ENCODE data around the gene ARHGEF37. TPM values are rescaled to one million over a fixed set of nuclear protein-coding genes. Genes with fewer than 3 reads are reported as not detected.
"Not testable (repeated sequence)": the region's sequence is repeated elsewhere in the genome, so short reads cannot be mapped to it uniquely, and the experiment has no call there.

ARHGEF37 gene
- polyA plus RNA-seq, 10 donors = 3.5 to 6.1 (median 4.5) TPM

DNA sequence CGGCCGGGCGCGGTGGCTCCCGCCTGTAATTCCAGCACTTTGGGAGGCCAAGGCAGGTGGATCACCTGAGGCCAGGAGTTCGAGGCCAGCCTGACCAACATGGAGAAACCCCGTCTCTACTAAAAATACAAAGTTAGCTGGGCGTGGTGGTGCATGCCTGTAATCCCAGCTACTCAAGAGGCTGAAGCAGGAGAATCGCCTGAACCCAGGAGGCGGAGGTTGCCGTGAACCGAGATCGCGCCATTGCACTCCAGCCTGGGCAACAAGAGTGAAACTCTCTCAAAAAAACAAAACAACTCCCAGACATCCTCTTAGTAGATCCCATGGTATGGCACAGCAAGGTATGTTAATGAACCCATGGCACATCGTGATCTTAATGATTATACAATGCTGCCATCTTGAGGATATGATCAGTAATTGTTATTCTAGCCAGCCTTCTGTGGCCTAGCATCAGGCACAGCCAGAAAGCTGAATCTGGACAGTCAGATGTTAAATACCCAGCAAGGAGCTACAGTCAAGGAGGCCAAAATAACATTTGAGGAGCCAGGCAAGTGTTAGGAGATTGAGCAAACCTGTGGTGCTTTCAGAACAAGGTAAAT is 16.7 kb upstream of the ARHGEF37 start:
- DNase-seq = peak; percentile 67 to 82 (median 67)

DNA sequence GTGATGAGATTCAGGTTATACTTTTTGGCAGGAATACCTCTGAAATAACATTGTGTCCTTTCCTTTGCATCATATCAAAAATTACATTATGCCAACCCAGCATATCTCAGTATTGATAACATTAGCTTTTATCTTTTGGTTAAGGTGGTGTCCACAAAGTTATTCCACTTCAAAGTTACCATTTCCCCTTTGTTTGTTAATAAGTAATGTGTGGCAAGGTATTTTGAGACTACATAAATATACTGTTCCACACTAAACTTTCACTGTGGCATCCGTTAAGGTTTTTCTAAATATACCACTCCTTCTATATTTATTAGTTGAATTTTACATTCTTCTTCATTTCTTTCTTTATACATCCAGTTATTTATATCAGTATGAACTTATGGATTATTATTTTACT is 14.1 kb upstream of the ARHGEF37 start:
- no peak for DNase-seq

DNA sequence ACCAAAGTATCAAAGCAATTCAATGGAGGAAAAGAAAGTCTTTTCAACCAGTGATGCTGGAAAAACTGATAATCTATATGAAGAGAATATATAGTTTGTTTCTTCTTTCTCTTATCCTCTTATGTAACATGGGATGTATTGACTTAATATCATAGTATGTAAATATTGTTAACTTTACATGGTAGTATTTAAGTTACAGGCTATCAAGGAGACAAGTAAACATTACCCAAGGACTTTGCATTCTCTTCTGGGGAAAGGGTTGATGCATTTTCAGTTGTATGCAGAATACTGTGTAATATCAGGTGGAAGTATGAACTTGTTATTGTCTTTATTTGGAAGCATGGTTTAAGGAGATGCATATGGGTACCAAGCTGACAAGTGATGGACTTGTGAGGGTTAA is 9.1 kb upstream of the ARHGEF37 start:
- DNase-seq = no peak

DNA sequence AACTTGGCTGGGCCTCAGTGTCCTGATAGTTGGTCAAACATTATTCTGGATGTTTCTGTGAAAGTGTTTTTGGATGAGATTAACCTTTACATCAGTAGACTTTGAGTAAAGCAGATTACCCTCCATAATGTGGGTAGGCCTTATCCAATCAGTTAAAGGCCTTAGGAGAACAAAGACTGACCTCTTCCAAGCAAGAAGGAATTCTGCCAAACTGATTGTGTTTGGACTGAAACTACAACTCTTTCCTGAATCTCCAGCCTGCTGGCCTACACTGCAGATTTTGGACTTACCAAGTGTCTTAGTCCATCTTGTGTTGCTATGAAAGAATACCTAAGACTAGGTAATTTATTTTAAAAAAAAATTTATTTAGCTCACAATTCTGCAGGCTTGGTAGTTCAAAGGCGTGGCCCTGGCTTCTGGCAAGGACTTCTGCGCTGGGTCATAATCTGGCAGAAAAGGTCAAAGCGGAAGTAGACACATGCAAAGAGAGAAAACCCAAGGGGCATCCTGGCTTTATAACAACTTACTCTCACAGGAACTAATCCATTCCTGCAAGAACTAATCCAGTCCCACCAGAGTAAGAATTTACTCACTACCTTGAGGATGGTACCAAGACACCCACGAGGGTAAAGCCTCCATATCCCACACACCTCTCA is 8.6 kb upstream of the ARHGEF37 start:
- DNase-seq = no peak

DNA sequence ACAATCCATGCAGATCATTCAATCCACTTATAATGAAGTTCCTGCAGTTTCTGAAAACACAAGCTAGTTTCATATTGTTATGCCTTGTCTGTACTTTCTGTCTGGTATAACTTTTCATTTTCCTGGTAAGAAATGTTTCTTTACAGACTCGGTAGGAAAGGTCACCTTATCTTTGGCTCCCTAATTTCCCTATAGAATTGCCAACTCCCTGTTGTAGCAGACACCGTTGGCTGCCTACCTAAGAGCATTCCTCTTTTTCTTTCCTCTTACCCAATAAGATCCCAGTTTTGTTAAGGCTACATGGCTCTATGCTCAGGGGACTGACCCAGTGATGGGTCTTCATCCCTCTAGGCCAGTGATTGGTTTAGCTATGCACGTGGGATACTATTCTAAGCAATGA is 6.2 kb upstream of the ARHGEF37 start:
- DNase-seq = no peak

DNA sequence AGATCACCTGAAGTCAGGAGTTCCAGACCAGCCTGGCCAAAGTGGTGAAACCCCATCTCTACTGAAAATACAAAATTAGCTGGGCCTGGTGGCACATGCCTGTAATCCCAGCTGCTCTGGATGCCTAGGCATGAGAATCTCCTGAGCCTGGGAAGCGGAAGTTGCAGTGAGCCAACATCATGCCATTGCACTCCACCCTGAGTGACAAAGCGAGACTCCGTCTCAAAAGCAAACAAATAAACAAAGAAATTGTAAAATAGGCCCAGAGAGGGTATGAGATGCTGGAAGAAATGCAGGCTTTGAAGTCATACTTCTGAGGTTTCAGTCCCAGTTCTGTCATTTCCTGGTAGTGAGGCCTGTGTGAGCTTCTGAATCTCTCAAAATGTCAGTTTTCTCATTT is 5.3 kb upstream of the ARHGEF37 start:
- no peak for DNase-seq

DNA sequence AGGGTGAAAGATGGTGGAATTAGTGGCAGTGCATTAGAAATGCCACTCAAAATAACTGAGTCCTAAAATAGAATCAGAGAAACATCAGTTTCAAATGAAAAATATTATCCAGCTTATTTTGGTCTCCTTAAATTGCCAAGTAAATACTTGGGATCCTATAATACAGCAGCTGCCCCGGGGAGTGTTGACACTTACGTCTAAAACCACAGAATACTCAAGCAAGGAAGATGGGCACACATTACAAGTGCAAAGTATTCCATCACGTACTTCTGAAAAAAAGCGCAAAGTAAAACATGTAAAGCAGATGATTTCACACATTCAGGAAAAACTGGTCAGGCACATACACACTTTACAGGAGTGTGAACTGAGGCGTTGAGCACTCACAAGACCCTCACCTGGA is 2.4 kb upstream of the ARHGEF37 start:
- no peak for DNase-seq

DNA sequence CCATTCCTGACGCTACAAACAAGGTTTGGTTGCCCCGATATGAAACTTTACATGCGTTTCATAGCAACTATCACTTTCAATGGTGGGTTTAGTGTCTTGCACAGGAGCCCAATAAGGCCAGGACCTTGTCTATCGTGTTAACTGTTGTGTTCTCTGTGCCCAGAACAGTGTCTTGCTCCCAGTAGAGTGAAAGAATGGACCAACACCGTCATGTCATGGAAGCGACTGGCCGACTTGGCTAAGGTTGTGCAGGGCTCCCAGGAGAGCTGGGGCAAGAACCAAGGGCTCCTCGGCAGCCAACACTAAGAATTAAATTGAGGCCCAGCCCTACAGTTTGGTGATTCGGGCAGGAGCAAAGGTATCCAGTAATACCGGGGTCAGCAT is 498 bp upstream of the ARHGEF37 start:
- DNase-seq = no peak

DNA sequence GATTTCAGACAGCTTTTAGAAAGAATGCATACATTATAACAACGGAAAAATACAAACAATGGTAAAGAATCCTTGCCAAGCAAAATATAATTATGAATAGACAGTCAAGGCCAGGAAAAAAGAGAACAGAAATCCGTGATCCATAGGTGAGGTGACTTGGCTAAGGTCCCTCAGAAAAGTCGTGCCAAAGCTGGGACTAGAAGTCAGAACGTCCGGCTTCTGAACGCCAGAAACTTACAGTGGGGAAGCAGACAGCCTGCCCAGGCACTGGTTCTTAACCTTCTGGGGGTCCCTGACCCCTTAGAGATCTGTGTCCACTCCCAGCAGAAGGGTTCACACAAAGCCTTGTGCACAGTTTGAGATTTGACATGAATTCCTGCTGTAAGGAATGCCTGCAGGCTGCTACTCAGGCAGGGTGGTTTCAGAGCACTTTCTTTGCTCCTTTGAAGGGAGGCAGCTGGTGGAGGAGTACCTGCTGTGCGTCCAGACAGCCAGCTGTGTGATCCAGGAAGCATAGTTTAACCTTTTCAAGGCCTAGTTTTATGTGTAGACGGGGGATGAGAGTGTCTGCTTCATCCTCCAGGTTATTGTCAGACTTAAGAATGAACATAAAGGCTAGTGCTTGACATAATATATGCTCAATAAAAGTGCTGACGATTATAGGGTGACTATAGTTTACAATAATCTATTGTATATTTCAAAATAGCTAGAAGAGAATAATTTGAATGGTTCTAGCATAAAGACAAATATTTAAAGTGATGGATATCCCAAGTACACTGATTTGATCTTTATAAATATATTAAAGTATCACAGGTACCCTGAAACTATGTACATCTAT is 852 bp downstream of the ARHGEF37 start:
- no peak for DNase-seq

DNA sequence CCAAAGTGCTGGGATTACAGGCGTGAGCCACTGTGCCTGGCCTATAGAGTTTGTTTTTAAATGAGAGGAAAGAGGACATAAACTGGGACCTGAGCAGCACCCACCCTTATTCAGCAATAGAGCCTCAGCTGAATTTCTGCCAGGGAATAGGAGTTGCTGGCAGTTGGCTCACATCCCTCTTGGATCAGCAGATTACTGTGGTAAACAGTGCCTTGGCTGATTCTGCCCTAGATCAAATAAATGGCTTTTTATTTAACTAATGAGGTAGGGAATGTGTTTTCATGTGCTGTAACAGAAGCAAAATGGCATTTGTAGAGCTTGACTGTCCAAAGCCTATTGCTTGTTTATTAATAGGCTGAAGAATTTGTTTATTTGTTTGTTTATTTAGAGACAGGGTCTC is 2.1 kb downstream of the ARHGEF37 start:
- peak in 1 of 3 donors; percentile 41 for DNase-seq

DNA sequence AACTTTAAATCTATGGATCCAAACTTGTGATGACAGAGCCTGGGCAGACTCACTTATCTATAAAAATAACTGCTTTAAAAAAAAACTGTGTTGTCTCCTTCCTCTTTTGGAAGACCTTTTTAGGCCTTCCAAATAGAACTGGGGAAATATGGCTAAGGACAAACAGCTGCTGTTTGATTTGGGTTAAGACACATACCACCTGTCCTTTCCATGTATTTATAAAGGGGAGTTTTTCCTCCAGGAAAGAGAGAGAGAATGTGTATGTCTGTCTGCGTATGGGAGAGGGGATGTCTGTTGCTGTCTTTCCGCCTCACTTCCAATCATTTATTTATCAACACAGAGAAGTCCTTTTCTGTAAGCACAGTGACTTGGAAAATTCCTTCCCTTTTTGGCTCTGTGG is 2.8 kb downstream of the ARHGEF37 start:
- DNase-seq = peak in 1 of 3 donors; percentile 23

DNA sequence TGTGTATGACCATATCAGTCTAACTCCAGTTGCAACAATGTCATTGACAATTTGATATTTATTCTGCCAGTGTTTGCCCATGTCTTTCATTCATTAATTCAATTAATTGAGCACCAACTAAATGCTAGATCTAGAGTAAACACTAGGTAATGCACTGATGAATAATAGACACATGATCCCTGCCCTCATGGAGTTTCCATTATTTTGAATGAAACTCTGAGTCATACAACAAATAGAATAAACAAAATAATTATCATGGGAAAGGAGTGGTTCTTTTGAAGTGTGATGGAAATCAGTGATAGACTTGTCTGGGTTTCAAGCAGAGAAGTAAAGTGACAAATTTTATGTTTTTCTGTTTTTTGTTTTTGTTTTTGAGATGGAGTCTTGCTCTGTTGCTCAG is 4.6 kb downstream of the ARHGEF37 start:
- no peak for DNase-seq

DNA sequence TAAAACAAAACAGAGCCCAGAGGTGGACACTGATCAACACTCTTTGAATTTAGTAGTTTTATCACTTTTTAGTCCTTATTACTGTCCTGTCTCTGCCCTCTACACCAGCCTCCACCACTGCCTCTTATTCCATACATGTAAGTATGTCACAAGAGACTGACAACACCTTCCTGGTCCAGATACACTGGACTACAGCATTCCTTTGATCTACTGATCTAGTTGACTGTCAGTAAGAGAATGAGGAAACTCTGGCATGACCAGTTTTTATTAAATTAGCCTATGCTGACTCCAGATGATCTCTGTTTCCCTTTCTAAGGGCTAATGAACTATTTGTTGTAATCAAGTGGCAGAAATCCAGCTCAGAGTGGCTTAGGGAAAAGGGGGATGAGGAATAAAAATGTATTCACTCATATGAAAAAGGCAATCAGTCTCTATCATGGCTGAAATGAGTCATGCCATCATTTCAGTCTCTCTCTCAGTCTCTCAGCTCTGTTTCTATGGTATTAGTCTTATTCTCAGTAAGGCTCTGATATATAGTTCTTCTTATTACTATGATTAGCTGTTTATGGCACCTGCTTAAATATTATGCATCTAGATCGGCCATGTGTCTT is 5.5 kb downstream of the ARHGEF37 start:
- no peak for DNase-seq

DNA sequence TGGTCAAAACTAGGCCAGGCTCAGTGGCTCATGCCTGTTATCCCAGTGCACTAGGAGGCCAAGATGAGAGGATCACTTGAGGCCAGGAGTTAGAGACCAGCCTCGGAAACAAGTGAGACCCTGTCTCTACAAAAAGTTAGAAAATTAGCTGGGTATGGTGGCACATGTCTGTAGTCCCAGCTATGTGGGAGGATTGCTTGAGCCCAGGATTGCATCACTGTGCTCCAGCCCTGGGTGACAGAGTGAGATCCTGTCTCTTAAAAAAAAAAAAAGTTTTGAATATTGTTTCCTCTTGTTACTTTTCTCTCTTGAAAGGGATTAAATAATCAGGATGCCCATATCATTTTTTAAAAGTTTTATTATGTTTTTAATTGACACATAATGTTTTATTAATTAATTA is 7.6 kb downstream of the ARHGEF37 start:
- DNase-seq = no peak

DNA sequence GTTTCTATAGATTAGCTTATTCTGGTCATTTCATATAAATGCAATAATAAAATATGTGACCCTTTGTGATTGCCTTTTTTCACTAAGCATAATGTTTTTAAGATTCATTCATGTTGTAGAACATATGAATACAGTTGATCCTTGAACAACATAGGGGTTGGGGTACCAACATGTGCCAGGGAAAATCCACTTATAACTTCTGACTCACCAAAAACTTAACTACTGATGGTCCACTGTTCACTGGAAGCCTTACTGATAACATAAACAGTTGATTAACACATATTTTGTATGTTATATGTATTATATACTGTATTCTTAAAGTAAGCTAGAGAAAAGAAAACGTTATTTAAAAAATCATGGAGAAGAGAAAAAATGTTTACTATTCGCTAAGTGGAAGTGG is 12.1 kb downstream of the ARHGEF37 start:
- no peak for DNase-seq

DNA sequence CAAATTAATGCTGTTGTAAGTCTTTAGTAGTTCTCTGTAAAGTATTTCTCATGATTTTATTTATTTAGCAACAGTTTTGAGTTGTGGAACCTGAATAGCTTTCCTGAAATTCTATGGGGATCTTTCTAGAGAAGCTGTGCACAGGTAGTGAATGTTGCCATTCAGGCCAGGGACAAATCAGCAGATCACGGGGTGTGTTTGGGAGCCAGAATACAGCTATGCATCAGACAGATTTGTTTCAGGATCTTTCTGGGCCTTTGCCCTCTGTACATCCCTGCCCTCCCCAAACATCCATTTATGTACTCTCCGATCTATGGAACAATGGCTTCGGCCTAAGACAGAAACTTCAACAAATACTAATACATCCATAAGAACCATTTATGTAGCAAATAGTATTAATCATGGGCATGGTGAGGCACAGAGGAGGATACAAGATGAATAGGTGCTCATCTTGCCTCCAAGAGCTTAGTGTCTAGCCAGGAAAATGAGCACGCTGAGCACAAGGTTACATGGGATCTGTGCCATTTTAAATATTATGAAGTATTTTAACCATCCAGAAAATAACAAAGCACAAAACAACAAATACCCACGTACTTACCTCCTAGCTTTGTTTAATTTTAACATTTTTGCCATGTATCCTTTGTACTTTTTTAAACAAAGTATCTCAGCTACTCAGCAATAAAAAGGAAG is 13.1 kb downstream of the ARHGEF37 start:
- DNase-seq = no peak

DNA sequence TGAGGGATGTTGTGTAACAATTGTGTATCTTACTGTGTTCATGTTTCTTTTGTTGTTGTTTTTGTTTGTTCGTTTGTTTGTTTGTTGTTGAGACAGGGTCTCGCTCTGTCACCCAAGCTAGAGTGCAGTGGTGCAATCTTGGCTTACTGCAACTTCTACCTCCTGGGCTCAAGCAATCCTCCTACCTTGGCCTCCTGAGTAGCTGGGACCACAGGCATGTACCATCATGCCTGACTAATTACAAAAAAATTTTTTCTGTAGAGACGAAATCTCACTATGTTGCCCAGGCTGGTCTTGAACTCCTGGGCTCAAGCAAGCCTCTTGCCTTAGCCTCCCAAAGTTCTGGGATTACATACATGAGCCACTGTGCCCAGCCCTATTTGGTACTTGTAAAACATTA is 13.8 kb downstream of the ARHGEF37 start:
- not testable (repeated sequence) for DNase-seq

DNA sequence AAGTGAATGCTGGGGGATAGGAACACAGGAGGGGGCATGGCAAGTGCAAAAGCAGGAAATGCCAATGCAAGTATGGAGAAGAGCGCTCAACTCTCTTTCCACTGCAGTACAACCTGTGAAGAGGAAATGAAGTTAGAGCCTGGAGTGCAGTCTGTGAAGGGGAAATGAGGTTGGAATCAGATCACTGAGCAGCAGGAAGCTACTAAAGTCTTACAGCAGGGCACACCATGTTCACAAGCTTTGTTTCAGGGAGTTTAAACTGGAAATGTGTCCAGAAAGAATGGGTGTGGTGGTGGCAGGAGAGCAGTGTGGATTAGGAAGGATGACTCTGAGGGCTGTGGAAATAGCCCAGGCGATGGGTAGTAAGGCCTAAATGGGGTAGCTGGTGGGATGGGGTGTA is 15.4 kb downstream of the ARHGEF37 start:
- DNase-seq = no peak

DNA sequence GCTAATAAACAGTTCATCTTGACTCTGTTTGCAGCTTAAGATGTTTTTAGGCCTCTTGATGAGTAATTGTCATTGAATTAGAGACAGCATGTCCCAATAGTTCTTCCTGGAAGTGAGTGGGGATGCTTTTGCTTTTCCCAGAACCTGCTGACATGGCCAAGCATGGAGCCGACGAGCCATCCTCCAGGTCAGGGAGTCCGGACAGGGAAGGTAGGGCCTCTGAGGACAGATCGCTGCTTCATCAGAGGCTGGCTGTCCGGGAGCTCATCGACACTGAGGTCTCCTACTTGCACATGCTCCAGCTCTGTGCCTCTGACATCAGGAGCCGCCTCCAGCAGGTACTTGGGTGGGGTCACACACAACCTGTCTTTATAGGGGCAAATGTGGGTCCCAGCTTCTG is 16.3 kb downstream of the ARHGEF37 start:
- no peak for DNase-seq

DNA sequence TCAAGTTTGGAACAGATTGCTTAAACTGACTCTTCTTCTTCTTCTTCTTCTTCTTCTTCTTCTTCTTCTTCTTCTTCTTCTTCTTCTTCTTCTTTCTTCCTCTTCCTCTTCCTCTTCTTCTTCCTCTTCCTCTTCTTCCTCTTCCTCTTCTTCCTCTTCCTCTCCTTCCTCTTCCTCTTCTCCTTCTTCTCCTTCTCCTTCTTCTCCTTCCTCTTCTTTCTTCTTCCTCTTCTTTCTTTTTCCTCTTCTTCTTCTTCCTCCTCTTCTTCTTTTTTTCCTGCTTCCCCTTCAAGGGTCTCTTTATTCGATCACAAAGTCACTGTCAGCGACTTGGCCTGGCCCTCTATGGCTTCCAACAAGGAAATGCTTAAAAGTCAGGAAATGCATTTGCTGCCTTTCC is 16.9 kb downstream of the ARHGEF37 start:
- DNase-seq = not testable (repeated sequence)

DNA sequence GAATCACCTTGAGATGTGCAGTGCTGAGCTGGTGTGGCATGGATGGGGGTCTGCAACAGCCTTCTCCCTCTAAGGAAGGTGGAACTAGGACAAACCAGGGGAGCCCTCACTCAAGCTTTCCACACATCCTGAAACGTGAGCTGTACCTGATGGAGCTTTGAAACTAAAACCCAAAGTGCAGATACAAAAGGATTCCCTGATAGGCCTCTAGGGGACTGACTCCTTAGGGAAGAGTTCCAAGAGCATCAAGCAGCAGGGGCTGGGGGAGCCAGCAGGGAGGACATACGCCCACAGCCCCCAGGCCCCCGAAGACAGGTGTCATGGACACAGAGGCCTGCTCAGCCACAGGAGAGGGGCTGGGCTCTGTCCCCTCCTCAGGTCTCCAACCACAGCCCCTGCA is 17.7 kb downstream of the ARHGEF37 start:
- no peak for DNase-seq

DNA sequence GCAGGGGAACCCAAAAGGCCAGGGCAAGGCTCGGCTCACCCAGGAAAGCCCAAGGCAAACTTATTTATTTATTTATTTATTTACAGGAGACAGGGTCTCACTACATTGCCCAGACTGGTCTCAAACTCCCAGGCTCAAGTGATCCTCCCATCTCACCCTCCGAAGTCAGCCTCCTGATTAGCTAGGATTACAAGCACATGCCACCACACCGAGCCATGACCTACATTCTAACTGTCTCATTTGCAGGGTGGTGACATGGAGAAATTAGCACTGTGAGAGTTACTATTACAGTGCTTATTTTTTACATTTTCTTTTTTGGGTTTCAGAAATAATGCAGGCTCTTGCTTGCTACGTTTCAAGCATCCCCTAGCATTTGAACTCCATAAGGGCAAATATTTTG is 18.1 kb downstream of the ARHGEF37 start:
- DNase-seq = no peak

All from muscle of back (tissue), 11 donors.